ENCODE data around the gene CETP. TPM values are rescaled to one million over a fixed set of nuclear protein-coding genes. Genes with fewer than 3 reads are reported as not detected.

CETP gene
- total RNA-seq, 1 experiment from 2014 or later: not detected

- no peak overlapping the region for H3K9ac ChIP-seq (ENCODE audit: low read length)
- ChIA-PET POLR2A (ENCODE audit: unreplicated experiment) (no interaction called here), CTCF (no interaction called here)
- BruUV-seq (replicated peaks): no TSS peak
- intact Hi-C loops (cut with micrococcal nuclease): no loop called here
- H4K20me1 ChIP-seq (ENCODE audit: low read length): peaks cover 49% of the 10 kb centered on the region
- H3K9me2 ChIP-seq (replicated peaks; ENCODE audit: low read length): no peaks in the 10 kb centered on the region
- H3K36me3 ChIP-seq (ENCODE audit: low read depth, low read length): peaks cover 52% of the 10 kb centered on the region
- DNase-seq (no peak), ATAC-seq (no peak)
- H3K27ac ChIP-seq (ENCODE audit: low read length): no peak overlapping the region
- no peak overlapping the region for H3K4me3 ChIP-seq (ENCODE audit: low read length)
- H3K79me2 ChIP-seq (ENCODE audit: low read length): peaks cover 43% of the 10 kb centered on the region
- peaks cover 18% of the 10 kb centered on the region for H3K4me1 ChIP-seq (ENCODE audit: insufficient read depth, low read length)
- no peak overlapping the region for H3K4me2 ChIP-seq (ENCODE audit: low read length)
- H3K9me3 ChIP-seq (ENCODE audit: low read length): no peaks in the 10 kb centered on the region
- H2AFZ ChIP-seq (ENCODE audit: low read length): no peak overlapping the region
- H3F3A ChIP-seq (ENCODE audit: low read length, unreplicated experiment): no peaks in the 10 kb centered on the region
- no peaks in the 10 kb centered on the region for H3K27me3 ChIP-seq (ENCODE audit: low read length)
- TF ChIP-seq CTCF (conservative IDR thresholded peaks at IDR 0.05; ENCODE audit: low read depth, low read length): no peak
- no peak for TF ChIP-seq EZH2phosphoT487 (IDR thresholded peaks at IDR 0.05; ENCODE audit: borderline replicate concordance, low read length)
- TF ChIP-seq EZH2 (IDR thresholded peaks at IDR 0.05; ENCODE audit: low read length, unreplicated experiment): no peak
Measured at GRCh38 chr16:56935201-56935600, 26.5 kb upstream of the CETP start.

GRCh38 chr16:56936491-56936890 is 25.3 kb upstream of the CETP start:
- ChIA-PET CTCF (no interaction called here), POLR2A (ENCODE audit: unreplicated experiment) (no interaction called here)
- DNase-seq (no peak), ATAC-seq (no peak)
- Histone ChIP-seq H3K4me3 (ENCODE audit: low read length) (no peak overlapping the region), H3F3A (ENCODE audit: low read length, unreplicated experiment) (no peaks in the 10 kb centered on the region), H3K79me2 (ENCODE audit: low read length) (peaks cover 43% of the 10 kb centered on the region), H3K4me2 (ENCODE audit: low read length) (no peak overlapping the region), H3K27ac (ENCODE audit: low read length) (no peak overlapping the region), H3K9ac (ENCODE audit: low read length) (no peak overlapping the region), H3K4me1 (ENCODE audit: insufficient read depth, low read length) (peaks cover 14% of the 10 kb centered on the region), H3K9me2 (replicated peaks; ENCODE audit: low read length) (no peaks in the 10 kb centered on the region), H3K36me3 (ENCODE audit: low read depth, low read length) (peaks cover 57% of the 10 kb centered on the region), H3K9me3 (ENCODE audit: low read length) (no peaks in the 10 kb centered on the region), H2AFZ (ENCODE audit: low read length) (no peak overlapping the region), H3K27me3 (ENCODE audit: low read length) (no peaks in the 10 kb centered on the region), H4K20me1 (ENCODE audit: low read length) (peaks cover 49% of the 10 kb centered on the region)
- TF ChIP-seq EZH2 (IDR thresholded peaks at IDR 0.05; ENCODE audit: low read length, unreplicated experiment): no peak
- TF ChIP-seq CTCF (conservative IDR thresholded peaks at IDR 0.05; ENCODE audit: low read depth, low read length): no peak
- TF ChIP-seq EZH2phosphoT487 (IDR thresholded peaks at IDR 0.05; ENCODE audit: borderline replicate concordance, low read length): no peak
- BruUV-seq (replicated peaks): no TSS peak
- intact Hi-C loops (cut with micrococcal nuclease): no loop called here

GRCh38 chr16:56936950-56937349 is 24.8 kb upstream of the CETP start:
- BruUV-seq (replicated peaks): no TSS peak
- TF ChIP-seq EZH2phosphoT487 (IDR thresholded peaks at IDR 0.05; ENCODE audit: borderline replicate concordance, low read length): no peak
- no peak for TF ChIP-seq EZH2 (IDR thresholded peaks at IDR 0.05; ENCODE audit: low read length, unreplicated experiment)
- TF ChIP-seq CTCF (conservative IDR thresholded peaks at IDR 0.05; ENCODE audit: low read depth, low read length): no peak
- Histone ChIP-seq H3K9me3 (ENCODE audit: low read length) (no peaks in the 10 kb centered on the region), H3K9ac (ENCODE audit: low read length) (no peak overlapping the region), H3K4me1 (ENCODE audit: insufficient read depth, low read length) (peaks cover 12% of the 10 kb centered on the region), H3K27ac (ENCODE audit: low read length) (no peak overlapping the region), H3K79me2 (ENCODE audit: low read length) (peaks cover 43% of the 10 kb centered on the region), H2AFZ (ENCODE audit: low read length) (no peak overlapping the region), H3F3A (ENCODE audit: low read length, unreplicated experiment) (no peaks in the 10 kb centered on the region), H4K20me1 (ENCODE audit: low read length) (peaks cover 49% of the 10 kb centered on the region), H3K27me3 (ENCODE audit: low read length) (no peaks in the 10 kb centered on the region), H3K4me2 (ENCODE audit: low read length) (no peak overlapping the region), H3K9me2 (replicated peaks; ENCODE audit: low read length) (no peaks in the 10 kb centered on the region), H3K4me3 (ENCODE audit: low read length) (no peak overlapping the region), H3K36me3 (ENCODE audit: low read depth, low read length) (peaks cover 61% of the 10 kb centered on the region)
- ATAC-seq: no peak
- POLR2A ChIA-PET (ENCODE audit: unreplicated experiment): no interaction called here
- intact Hi-C loops (cut with micrococcal nuclease): no loop called here
- CTCF ChIA-PET: no interaction called here
- DNase-seq: no peak

Data from PC-3 (cell line).